Heart left ventricle (tissue), 16 donors: ENCODE data around the gene MSANTD1. TPM values are rescaled to one million over a fixed set of nuclear protein-coding genes. Genes with fewer than 3 reads are reported as not detected.

Source experiments
- ATAC-seq, 4 donors: fragments of 200-7000 bp; cut with Tn5 transposase; one replicate each; pipeline ENCODE4 v1.9.1; 2020 to 2022; ENCODE audit warnings: moderate library complexity in 4 of 4, mild to moderate bottlenecking in 3 of 4, moderate number of reproducible peaks in 1 of 4
- DNase-seq, 5 donors: peaks; one replicate each; pipeline ENCODE4 v3.0.0-alpha.2; 2020
- H3K27ac ChIP-seq, 12 donors: fragments of 200-600 bp; sonication (generic) in 4 of 12; one replicate each; pipeline versions ENCODE4 v1.5.0 to v1.8.0; 2016 to 2022; ENCODE audit warnings: mild to moderate bottlenecking in 2 of 12
- H3K27me3 ChIP-seq, 9 donors: fragments of 200-600 bp; sonication (generic) in 2 of 9; one replicate each; pipeline versions ENCODE4 v1.5.1 to v1.8.0; 2016 to 2022; ENCODE audit warnings: mild to moderate bottlenecking in 3 of 9
- H3K36me3 ChIP-seq, 9 donors: fragments of 200-600 bp; sonication (generic) in 2 of 9; one replicate each; pipeline versions ENCODE4 v1.5.0 to v1.8.0; 2018 to 2022; ENCODE audit warnings: mild to moderate bottlenecking in 2 of 9
- H3K4me1 ChIP-seq, 12 donors: fragments of 200-600 bp; sonication (generic) in 4 of 12; one replicate each; pipeline versions ENCODE4 v1.5.0 to v1.8.0; 2016 to 2022; ENCODE audit warnings: mild to moderate bottlenecking in 3 of 12
- H3K4me3 ChIP-seq, 12 donors: fragments of 200-600 bp; sonication (generic) in 4 of 12; one replicate each; pipeline versions ENCODE4 v1.5.0 to v1.8.0; 2017 to 2022; ENCODE audit warnings: mild to moderate bottlenecking in 9 of 12, moderate library complexity in 4 of 12
- H3K9me3 ChIP-seq, 12 donors: fragments of 200-600 bp; sonication (generic) in 4 of 12; one replicate each; pipeline versions ENCODE4 v1.5.0 to v1.8.0; 2016 to 2022; ENCODE audit warnings: mild to moderate bottlenecking in 1 of 12
- POLR2A ChIP-seq, 2 donors: fragments of 450-650 bp; IDR thresholded peaks; one replicate each; pipeline ENCODE4 v1.6.1; 2017; ENCODE audit warnings: antibody characterized with exemption in 2 of 2, mild to moderate bottlenecking in 2 of 2, moderate library complexity in 2 of 2
- WGBS, 4 donors: extraction: QIAGEN DNeasy Blood & Tissue Kit in 2 of 4; methylation state at CpG; one replicate each; pipeline versions ENCODE4 v1.1.5 to v1.1.7; 2013 to 2018; 5-methylcytosine and 5-hydroxymethylcytosine counted together
- intact Hi-C, 10 donors: fragments of 100-400 bp; cut with DNase I; formaldehyde crosslinking; loops; one replicate each; pipeline versions ENCODE4 v1.11.1 to v1.14.2; 2022
- polyA plus RNA-seq, 2 donors: library from polyadenylated mRNA; stranded (reverse); fragments of 200-250 nt; gene quantifications; one replicate each; pipeline ENCODE4 v1.2.3, GENCODE V29; 2013
- total RNA-seq, 9 donors: library from RNA; depleted of rRNA in 2 of 9; stranded (reverse); fragments of >200 nt in 2 of 9; fragmentation: NEBNext Ultra II Directional in 3 of 9; extraction: Animal tissue kit (Norgen Biotek cat#: 25700) in 3 of 9; gene quantifications; one replicate each; pipeline versions ENCODE4 v1.1.0 to v1.2.4, GENCODE V29; 2016 to 2023
- TF ChIP-seq, protein P1 (sequence below), 12 donors: fragments of 200-600 bp; sonication (generic) in 4 of 12; IDR thresholded peaks; one replicate each; pipeline versions ENCODE4 v1.5.0 to v1.8.0; 2018 to 2022; ENCODE audit warnings: antibody characterized with exemption in 12 of 12, mild to moderate bottlenecking in 5 of 12
- donor health status: ischemic (EF 13 %, LVEDD 7.1; RV severe dilation, severe dysfunction).
- donor health status: healthy with polysubstance abuse.
- donor health status: DM: no; HTN: yes; CAD: no.
- donor health status: DM: no; HTN: no; CAD: no.
- donor health status: ischemic (EF 25% LVEDD 6.9; RV normal size, moderate dysfunction).
- donor health status: ischemic (EF 25% LVEDD 5.7; RV mildly dilated, moderate dysfunction).
- donor health status: healthy.
- donor health status: DM: yes; HTN: yes; CAD: no.
- donor health status: ischemic (EF 35%, LVEDD 5.7; RV mildly dilated, moderate dysfunction).
- donor health status: nonischemic (EF 11% LVEDD 7.7; RV severe dilation, severe dysfunction).
- donor health status: DM: yes; HTN: yes; CAD: no.
- donor health status: PGD.
- donor health status: ischemic (EF 29% LVEDD 5.4; RV normal size, mild dysfunction).
- donor health status: nonischemic (EF 23%, LVEDD 6.1; RV moderate dilation, normal function).

The MSANTD1 gene
- total and polyA plus RNA-seq, 11 donors, result 0.30 to 0.93 (median 0.34) TPM; not detected in 2

DNA sequence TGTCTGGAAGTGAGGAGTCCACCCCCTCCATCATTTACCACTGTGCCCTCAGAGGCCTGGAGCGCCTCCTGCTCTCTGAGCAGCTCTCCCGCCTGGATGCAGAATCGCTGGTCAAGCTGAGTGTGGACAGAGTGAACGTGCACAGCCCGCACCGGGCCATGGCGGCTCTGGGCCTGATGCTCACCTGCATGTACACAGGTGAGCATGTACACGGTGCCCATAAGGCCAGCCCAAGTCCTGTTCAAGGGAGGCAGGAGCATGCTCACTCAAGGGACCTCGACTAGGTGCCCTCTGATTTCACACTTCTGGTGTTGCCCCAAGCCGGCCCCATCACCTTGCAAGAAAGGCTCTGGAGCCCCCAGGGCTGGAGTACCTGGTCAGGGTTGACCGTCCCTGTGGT is 13.4 kb upstream of the MSANTD1 start:
- no peaks in the 10 kb centered on the region for H3K27me3 ChIP-seq
- peaks cover 0 to 4% (median 0%) of the 10 kb centered on the region in 12 donors for H3K4me1 ChIP-seq
- no peaks in the 10 kb centered on the region for H3K9me3 ChIP-seq
- DNase-seq (peak in 3 of 5 donors; percentile 13 to 39 (median 16)), ATAC-seq (no peak)
- WGBS, 4 donors, result 94 to 100% (median 95%) methylated on average over 8 to 11 of the region's 11 CpGs
- intact Hi-C loops, result no loop called here
- H3K36me3 ChIP-seq, result peaks cover 0 to 99% (median 90%) of the 10 kb centered on the region in 9 donors
- no peak overlapping the region for H3K27ac ChIP-seq
- no peak overlapping the region for H3K4me3 ChIP-seq
- no peak for TF ChIP-seq POLR2A (IDR thresholded peaks at IDR 0.05)
- TF ChIP-seq, protein P1, sequence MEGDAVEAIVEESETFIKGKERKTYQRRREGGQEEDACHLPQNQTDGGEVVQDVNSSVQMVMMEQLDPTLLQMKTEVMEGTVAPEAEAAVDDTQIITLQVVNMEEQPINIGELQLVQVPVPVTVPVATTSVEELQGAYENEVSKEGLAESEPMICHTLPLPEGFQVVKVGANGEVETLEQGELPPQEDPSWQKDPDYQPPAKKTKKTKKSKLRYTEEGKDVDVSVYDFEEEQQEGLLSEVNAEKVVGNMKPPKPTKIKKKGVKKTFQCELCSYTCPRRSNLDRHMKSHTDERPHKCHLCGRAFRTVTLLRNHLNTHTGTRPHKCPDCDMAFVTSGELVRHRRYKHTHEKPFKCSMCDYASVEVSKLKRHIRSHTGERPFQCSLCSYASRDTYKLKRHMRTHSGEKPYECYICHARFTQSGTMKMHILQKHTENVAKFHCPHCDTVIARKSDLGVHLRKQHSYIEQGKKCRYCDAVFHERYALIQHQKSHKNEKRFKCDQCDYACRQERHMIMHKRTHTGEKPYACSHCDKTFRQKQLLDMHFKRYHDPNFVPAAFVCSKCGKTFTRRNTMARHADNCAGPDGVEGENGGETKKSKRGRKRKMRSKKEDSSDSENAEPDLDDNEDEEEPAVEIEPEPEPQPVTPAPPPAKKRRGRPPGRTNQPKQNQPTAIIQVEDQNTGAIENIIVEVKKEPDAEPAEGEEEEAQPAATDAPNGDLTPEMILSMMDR (IDR thresholded peaks at IDR 0.05), result no peak

DNA sequence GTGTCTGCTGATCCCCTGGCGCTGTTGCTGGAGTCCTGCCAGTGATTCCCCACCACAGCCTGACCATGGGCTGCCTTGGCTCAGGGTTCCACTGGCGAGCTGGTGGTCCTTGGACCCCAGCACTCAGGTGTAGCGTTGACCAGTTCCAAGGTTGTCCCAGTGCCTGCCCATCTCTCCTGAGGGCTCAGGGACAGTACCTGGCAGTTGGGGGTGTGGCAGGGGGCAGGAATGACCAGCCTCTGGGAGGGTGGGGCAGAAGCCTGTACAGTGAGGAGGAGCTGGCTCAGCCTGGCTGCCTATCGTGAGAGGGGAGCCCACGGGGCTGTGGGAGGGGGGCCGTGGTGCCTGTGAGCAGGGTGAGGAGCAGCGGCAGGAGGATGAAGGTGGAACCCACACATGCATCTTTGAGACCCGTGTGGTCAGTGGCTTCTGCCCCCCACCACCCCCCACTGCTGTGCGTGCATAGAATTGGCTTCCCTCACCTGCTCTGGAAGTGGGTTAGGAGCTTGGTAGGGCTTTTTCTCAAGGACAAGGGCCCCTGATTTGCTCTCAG is 12.6 kb upstream of the MSANTD1 start:
- DNase-seq, result peak in 3 of 5 donors; percentile 2 to 47 (median 8)
- Histone ChIP-seq H3K27ac (no peak overlapping the region), H3K27me3 (no peaks in the 10 kb centered on the region), H3K4me1 (peaks cover 0 to 4% (median 0%) of the 10 kb centered on the region in 12 donors), H3K36me3 (peaks cover 0 to 97% (median 88%) of the 10 kb centered on the region in 9 donors), H3K9me3 (no peaks in the 10 kb centered on the region), H3K4me3 (no peak overlapping the region)
- intact Hi-C loops, result no loop called here
- TF ChIP-seq POLR2A (IDR thresholded peaks at IDR 0.05), result no peak
- TF ChIP-seq, protein P1 (IDR thresholded peaks at IDR 0.05), result no peak
- no peak for ATAC-seq
- WGBS, 4 donors, result 90 to 99% (median 93%) methylated on average over 9 of the region's 9 CpGs

DNA sequence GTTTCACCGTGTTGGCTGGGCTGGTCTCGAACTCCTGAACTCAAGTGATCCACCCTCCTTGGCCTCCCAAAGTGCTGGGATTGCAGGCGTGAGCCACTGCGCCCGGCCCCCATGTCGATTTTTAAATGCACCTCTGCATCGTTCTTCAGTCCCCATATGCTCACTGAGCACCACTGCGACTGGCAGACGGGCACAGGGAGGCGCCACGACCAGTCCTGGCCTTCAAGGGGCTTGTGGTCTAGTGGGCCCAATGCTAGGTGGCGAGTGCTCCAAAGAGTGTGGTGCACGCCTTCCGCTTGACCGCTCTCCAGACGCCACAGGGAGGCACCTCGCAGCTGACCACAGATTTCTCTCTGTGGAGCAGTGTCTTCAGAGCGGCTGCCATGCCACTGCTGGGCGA is 11.7 kb upstream of the MSANTD1 start:
- Histone ChIP-seq H3K9me3 (no peaks in the 10 kb centered on the region), H3K36me3 (peaks cover 0 to 92% (median 82%) of the 10 kb centered on the region in 9 donors), H3K27me3 (no peaks in the 10 kb centered on the region), H3K4me3 (no peak overlapping the region), H3K27ac (no peak overlapping the region), H3K4me1 (peaks cover 0 to 4% (median 0%) of the 10 kb centered on the region in 12 donors)
- intact Hi-C loops, result no loop called here
- DNase-seq (peak in 1 of 5 donors; percentile 48), ATAC-seq (no peak)
- TF ChIP-seq POLR2A (IDR thresholded peaks at IDR 0.05), result no peak
- TF ChIP-seq, protein P1 (IDR thresholded peaks at IDR 0.05), result no peak
- 96 to 97% (median 96%) methylated on average over 19 of the region's 19 CpGs for WGBS, 4 donors

DNA sequence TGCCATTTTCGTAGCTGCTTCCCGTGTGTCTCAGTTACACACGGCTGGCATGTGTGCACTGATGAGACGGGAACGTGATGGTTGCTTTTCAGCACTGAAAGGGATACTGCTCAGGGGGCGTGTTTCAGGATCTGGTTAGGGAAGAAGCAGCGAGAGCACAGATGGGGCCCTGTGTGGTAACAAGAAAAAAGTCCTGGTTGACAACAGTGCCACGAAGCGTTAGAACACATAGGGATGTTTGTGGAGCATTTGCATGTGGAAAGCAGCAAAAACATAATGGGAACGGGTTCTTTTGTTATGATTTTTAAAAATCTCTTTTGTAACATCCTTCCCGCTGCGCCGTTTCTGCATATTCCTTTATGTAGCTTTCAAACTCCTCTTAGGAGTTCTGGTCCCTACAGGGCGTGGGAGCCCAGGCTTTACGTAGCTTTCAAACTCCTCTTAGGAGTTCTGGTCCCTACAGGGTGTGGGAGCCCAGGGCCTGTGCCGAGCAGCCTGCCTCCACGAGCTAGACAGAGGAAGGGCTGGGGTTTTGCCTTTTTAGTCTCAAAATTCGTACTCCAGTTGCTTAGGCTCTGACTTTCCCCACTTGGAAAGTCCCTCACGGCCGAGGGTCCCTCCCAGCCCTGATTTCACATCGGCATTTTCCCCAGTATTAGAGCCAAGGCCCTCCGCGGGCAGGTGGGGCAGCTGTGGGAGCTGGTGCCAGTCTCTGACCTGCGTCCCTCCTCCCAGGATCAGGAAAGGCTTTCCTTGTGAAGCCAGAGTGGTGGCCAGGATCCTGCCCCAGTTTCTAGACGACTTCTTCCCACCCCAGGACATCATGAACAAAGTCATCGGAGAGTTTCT is 11.0 kb upstream of the MSANTD1 start:
- WGBS, 4 donors, result 90 to 94% (median 93%) methylated on average over 26 of the region's 26 CpGs
- Histone ChIP-seq H3K9me3 (no peaks in the 10 kb centered on the region), H3K4me3 (no peak overlapping the region), H3K27ac (no peak overlapping the region), H3K27me3 (no peaks in the 10 kb centered on the region), H3K4me1 (peaks cover 0 to 4% (median 0%) of the 10 kb centered on the region in 12 donors), H3K36me3 (peaks cover 0 to 89% (median 76%) of the 10 kb centered on the region in 9 donors)
- TF ChIP-seq, protein P1 (IDR thresholded peaks at IDR 0.05), result no peak
- no peak for TF ChIP-seq POLR2A (IDR thresholded peaks at IDR 0.05)
- intact Hi-C loops, result no loop called here
- DNase-seq (peak in 1 of 5 donors; percentile 58), ATAC-seq (no peak)
